ENCODE measurements around the gene NDUFB4. TPM values are rescaled to one million over a fixed set of nuclear protein-coding genes. Genes with fewer than 3 reads are reported as not detected.
"Not testable (repeated sequence)": the region's sequence is repeated elsewhere in the genome, so short reads cannot be mapped to it uniquely, and the experiment has no call there.

NDUFB4 gene
- total RNA-seq, 1 donor from 2014 or later = 107 TPM

GRCh38 chr3:120615847-120616609, 19.9 kb downstream of the NDUFB4 start:
- Histone ChIP-seq H3K9me3 (ENCODE audit: insufficient read depth, low read depth, low read length) (no peaks in the 10 kb centered on the region), H4K20me1 (ENCODE audit: insufficient read depth, low read length) (no peaks in the 10 kb centered on the region), H3K79me2 (ENCODE audit: insufficient read depth, low read length) (no peaks in the 10 kb centered on the region), H3K27me3 (ENCODE audit: insufficient read depth, low read length) (no peaks in the 10 kb centered on the region), H3K9ac (ENCODE audit: low read length) (peak overlapping the region; percentile 33), H3K36me3 (ENCODE audit: insufficient read depth, low read length) (no peaks in the 10 kb centered on the region), H3K4me1 (ENCODE audit: insufficient read depth, low read length) (peaks cover 4% of the 10 kb centered on the region), H3K4me2 (ENCODE audit: low read length) (peak overlapping the region; percentile 60), H3K27ac (ENCODE audit: low read depth, low read length) (peak overlapping the region; percentile 21), H2AFZ (ENCODE audit: low read depth, low read length) (peak overlapping the region; percentile 90), H3K4me3 (ENCODE audit: insufficient read depth, low read depth, low read length) (no peak overlapping the region)
- DNase-seq (ENCODE audit: low read depth) (peak; percentile 79), FAIRE-seq (no peak)
- no peaks in the 10 kb centered on the region for H3K4me1 Mint-ChIP-seq (ENCODE audit: low read depth, unreplicated experiment)
- no peaks in the 10 kb centered on the region for H3K36me3 Mint-ChIP-seq (ENCODE audit: low read depth, unreplicated experiment)
- H3K9me3 Mint-ChIP-seq (ENCODE audit: unreplicated experiment) = no peaks in the 10 kb centered on the region
- H3K27me3 Mint-ChIP-seq (ENCODE audit: low read depth, unreplicated experiment) = no peaks in the 10 kb centered on the region
- TF ChIP-seq CTCF (IDR thresholded peaks at IDR 0.05; ENCODE audit: insufficient read depth, low read depth, low read length) = no peak
- no peak for TF ChIP-seq EZH2 (IDR thresholded peaks at IDR 0.05; ENCODE audit: insufficient read depth, low read length)
- H3K27ac Mint-ChIP-seq (ENCODE audit: unreplicated experiment) = peak overlapping the region; percentile 69
- H3K4me3 Mint-ChIP-seq (ENCODE audit: unreplicated experiment) = no peak overlapping the region

- not testable (repeated sequence) for H3K9me3 Mint-ChIP-seq (ENCODE audit: unreplicated experiment); H3K4me2 ChIP-seq (ENCODE audit: low read length)
These were observed 20.6 kb downstream of the NDUFB4 start for GRCh38 chr3:120616745-120617144.

GRCh38 chr3:120622457-120622856, 26.3 kb downstream of the NDUFB4 start:
- Histone ChIP-seq H3K27me3 (ENCODE audit: insufficient read depth, low read length) (no peaks in the 10 kb centered on the region), H3K4me2 (ENCODE audit: low read length) (no peak overlapping the region), H3K79me2 (ENCODE audit: insufficient read depth, low read length) (no peaks in the 10 kb centered on the region), H3K4me3 (ENCODE audit: insufficient read depth, low read depth, low read length) (no peak overlapping the region), H3K9me3 (ENCODE audit: insufficient read depth, low read depth, low read length) (peaks cover 7% of the 10 kb centered on the region), H3K36me3 (ENCODE audit: insufficient read depth, low read length) (no peaks in the 10 kb centered on the region), H4K20me1 (ENCODE audit: insufficient read depth, low read length) (no peaks in the 10 kb centered on the region), H3K4me1 (ENCODE audit: insufficient read depth, low read length) (no peaks in the 10 kb centered on the region), H3K9ac (ENCODE audit: low read length) (no peak overlapping the region), H2AFZ (ENCODE audit: low read depth, low read length) (no peak overlapping the region), H3K27ac (ENCODE audit: low read depth, low read length) (no peak overlapping the region)
- H3K9me3 Mint-ChIP-seq (ENCODE audit: unreplicated experiment) = peaks cover 14% of the 10 kb centered on the region
- no peak overlapping the region for H3K4me3 Mint-ChIP-seq (ENCODE audit: unreplicated experiment)
- H3K36me3 Mint-ChIP-seq (ENCODE audit: low read depth, unreplicated experiment) = no peaks in the 10 kb centered on the region
- H3K4me1 Mint-ChIP-seq (ENCODE audit: low read depth, unreplicated experiment) = no peaks in the 10 kb centered on the region
- H3K27ac Mint-ChIP-seq (ENCODE audit: unreplicated experiment) = no peak overlapping the region
- DNase-seq (ENCODE audit: low read depth) = no peak
- TF ChIP-seq EZH2 (IDR thresholded peaks at IDR 0.05; ENCODE audit: insufficient read depth, low read length) = no peak
- TF ChIP-seq CTCF (IDR thresholded peaks at IDR 0.05; ENCODE audit: insufficient read depth, low read depth, low read length) = no peak
- no peaks in the 10 kb centered on the region for H3K27me3 Mint-ChIP-seq (ENCODE audit: low read depth, unreplicated experiment)
- no peak for FAIRE-seq

More at GRCh38 chr3:120616745-120617144, 20.6 kb downstream of the NDUFB4 start:
- not testable (repeated sequence) for H3K27me3 ChIP-seq (ENCODE audit: insufficient read depth, low read length); H2AFZ ChIP-seq (ENCODE audit: low read depth, low read length); H3K9me3 ChIP-seq (ENCODE audit: insufficient read depth, low read depth, low read length); H3K4me1 ChIP-seq (ENCODE audit: insufficient read depth, low read length); H3K9ac ChIP-seq (ENCODE audit: low read length); H3K36me3 Mint-ChIP-seq (ENCODE audit: low read depth, unreplicated experiment); H3K4me3 Mint-ChIP-seq (ENCODE audit: unreplicated experiment); H3K4me1 Mint-ChIP-seq (ENCODE audit: low read depth, unreplicated experiment); H3K79me2 ChIP-seq (ENCODE audit: insufficient read depth, low read length); H3K4me3 ChIP-seq (ENCODE audit: insufficient read depth, low read depth, low read length); H3K27me3 Mint-ChIP-seq (ENCODE audit: low read depth, unreplicated experiment); H3K36me3 ChIP-seq (ENCODE audit: insufficient read depth, low read length); H4K20me1 ChIP-seq (ENCODE audit: insufficient read depth, low read length); H3K27ac ChIP-seq (ENCODE audit: low read depth, low read length); DNase-seq (ENCODE audit: low read depth); H3K27ac Mint-ChIP-seq (ENCODE audit: unreplicated experiment); FAIRE-seq

Measured in astrocyte (in vitro differentiated cells and primary cell).